Muscle layer of colon (tissue), 2 donors: ENCODE data around the gene CLCN2.

Experiments
- H3K27ac ChIP-seq: one replicate; pipeline ENCODE4 v1.7.0; 2013; ENCODE audit warnings: low read depth, mild to moderate bottlenecking, low read length, moderate library complexity
- H3K27me3 ChIP-seq, 2 donors: one replicate each; pipeline ENCODE4 v1.7.0; 2013; ENCODE audit warnings: low read length in 2 of 2, mild to moderate bottlenecking in 2 of 2; ENCODE audit not compliant: insufficient read depth in 2 of 2, control insufficient read depth in 1 of 2
- H3K36me3 ChIP-seq: one replicate; pipeline ENCODE4 v1.7.0; 2013; ENCODE audit warnings: mild to moderate bottlenecking, low read length; ENCODE audit not compliant: insufficient read depth
- H3K4me1 ChIP-seq: one replicate; pipeline ENCODE4 v1.7.0; 2013; ENCODE audit warnings: mild to moderate bottlenecking, low read length; ENCODE audit not compliant: insufficient read depth
- H3K4me3 ChIP-seq, 2 donors: one replicate each; pipeline ENCODE4 v1.7.0; 2013; ENCODE audit warnings: low read length in 2 of 2, low read depth in 1 of 2, mild to moderate bottlenecking in 1 of 2, moderate library complexity in 1 of 2
- H3K9ac ChIP-seq: one replicate; pipeline ENCODE4 v1.7.0; 2013; ENCODE audit warnings: low read length
- H3K9me3 ChIP-seq: one replicate; pipeline ENCODE4 v1.7.0; 2013; ENCODE audit warnings: mild to moderate bottlenecking, low read length
- donor health status: abdominal sarcoma.
- donor health status: Adenocarcinoma of cecum.

CLCN2 gene

GRCh38 chr3:184379358-184380184 is 18.2 kb upstream of the CLCN2 start, which contains the start of gene CHRD:
Gene CHRD (plus strand): TSS chr3:184380054. CDS start chr3:184380319, 265 bp downstream.
- Histone ChIP-seq H3K9me3 (no peaks in the 10 kb centered on the region), H3K4me3 (peak within 1 kb of the TSS; percentile 41 to 50), H3K27me3 (peaks cover 12 to 33% of the 10 kb centered on the region in 2 donors), H3K4me1 (peaks cover 17% of the 10 kb centered on the region), H3K27ac (peak within 1 kb of the TSS; percentile 35), H3K9ac (no peak within 1 kb of the TSS), H3K36me3 (no peaks in the 10 kb centered on the region)

- H3K4me3 ChIP-seq, result no peak overlapping the region
- no peaks in the 10 kb centered on the region for H3K36me3 ChIP-seq
- no peak overlapping the region for H3K9ac ChIP-seq
- H3K9me3 ChIP-seq, result no peaks in the 10 kb centered on the region
- H3K27me3 ChIP-seq, result peaks cover 12 to 33% of the 10 kb centered on the region in 2 donors
- peak overlapping the region; percentile 35 for H3K27ac ChIP-seq
- peaks cover 17% of the 10 kb centered on the region for H3K4me1 ChIP-seq
These were observed 17.4 kb upstream of the CLCN2 start for GRCh38 chr3:184378651-184379357.

- Histone ChIP-seq H3K27ac (peak within 1 kb of the TSS; percentile 35), H3K9ac (no peak within 1 kb of the TSS), H3K9me3 (no peaks in the 10 kb centered on the region), H3K36me3 (no peaks in the 10 kb centered on the region), H3K27me3 (peaks cover 12 to 33% of the 10 kb centered on the region in 2 donors), H3K4me1 (peaks cover 17% of the 10 kb centered on the region), H3K4me3 (no peak within 1 kb of the TSS)
These were observed 16.6 kb upstream of the CLCN2 start, which contains the start of gene THPO for GRCh38 chr3:184377882-184378445. Gene THPO (minus strand): TSS chr3:184378207. CDS start chr3:184376259, 1,948 bp downstream.

GRCh38 chr3:184377374-184377773 is 16.0 kb upstream of the CLCN2 start:
- peaks cover 12 to 32% of the 10 kb centered on the region in 2 donors for H3K27me3 ChIP-seq
- no peaks in the 10 kb centered on the region for H3K36me3 ChIP-seq
- H3K9me3 ChIP-seq, result no peaks in the 10 kb centered on the region
- H3K27ac ChIP-seq, result no peak overlapping the region
- no peak overlapping the region for H3K4me3 ChIP-seq
- H3K9ac ChIP-seq, result no peak overlapping the region
- H3K4me1 ChIP-seq, result peaks cover 17% of the 10 kb centered on the region

GRCh38 chr3:184375747-184376461 is 14.5 kb upstream of the CLCN2 start:
- no peak overlapping the region for H3K4me3 ChIP-seq
- no peak overlapping the region for H3K27ac ChIP-seq
- no peaks in the 10 kb centered on the region for H3K36me3 ChIP-seq
- H3K27me3 ChIP-seq, result peaks cover 12 to 19% of the 10 kb centered on the region in 2 donors
- peaks cover 17% of the 10 kb centered on the region for H3K4me1 ChIP-seq
- H3K9me3 ChIP-seq, result no peaks in the 10 kb centered on the region
- no peak overlapping the region for H3K9ac ChIP-seq

- H3K4me3 ChIP-seq, result no peak overlapping the region
- no peaks in the 10 kb centered on the region for H3K9me3 ChIP-seq
- peaks cover 9% of the 10 kb centered on the region for H3K36me3 ChIP-seq
- peaks cover 6% of the 10 kb centered on the region for H3K4me1 ChIP-seq
- peaks cover 2 to 4% of the 10 kb centered on the region in 2 donors for H3K27me3 ChIP-seq
- no peak overlapping the region for H3K27ac ChIP-seq
- no peak overlapping the region for H3K9ac ChIP-seq
These were observed 12.0 kb upstream of the CLCN2 start for GRCh38 chr3:184373422-184373821.

- Histone ChIP-seq H3K27ac (no peak overlapping the region), H3K4me1 (peaks cover 5% of the 10 kb centered on the region), H3K27me3 (peaks cover 0 to 2% of the 10 kb centered on the region in 2 donors), H3K9me3 (no peaks in the 10 kb centered on the region), H3K9ac (no peak overlapping the region), H3K4me3 (no peak overlapping the region), H3K36me3 (peaks cover 14% of the 10 kb centered on the region)
These were observed 11.5 kb upstream of the CLCN2 start for GRCh38 chr3:184372911-184373310.

- no peaks in the 10 kb centered on the region for H3K27me3 ChIP-seq
- H3K4me1 ChIP-seq, result no peaks in the 10 kb centered on the region
- no peak overlapping the region for H3K4me3 ChIP-seq
- no peak overlapping the region for H3K27ac ChIP-seq
- H3K9me3 ChIP-seq, result no peaks in the 10 kb centered on the region
- peaks cover 17% of the 10 kb centered on the region for H3K36me3 ChIP-seq
- no peak overlapping the region for H3K9ac ChIP-seq
These were observed 11.0 kb upstream of the CLCN2 start for GRCh38 chr3:184372296-184372821.

GRCh38 chr3:184371570-184372018 is 10.2 kb upstream of the CLCN2 start:
- H3K27me3 ChIP-seq, result no peaks in the 10 kb centered on the region
- H3K27ac ChIP-seq, result no peak overlapping the region
- H3K9me3 ChIP-seq, result no peaks in the 10 kb centered on the region
- peaks cover 25% of the 10 kb centered on the region for H3K36me3 ChIP-seq
- no peaks in the 10 kb centered on the region for H3K4me1 ChIP-seq
- H3K4me3 ChIP-seq, result no peak overlapping the region
- no peak overlapping the region for H3K9ac ChIP-seq

- H3K27me3 ChIP-seq, result no peaks in the 10 kb centered on the region
- H3K4me1 ChIP-seq, result peaks cover 9% of the 10 kb centered on the region
- H3K9ac ChIP-seq, result no peak overlapping the region
- no peak overlapping the region for H3K27ac ChIP-seq
- H3K9me3 ChIP-seq, result no peaks in the 10 kb centered on the region
- H3K36me3 ChIP-seq, result peaks cover 26% of the 10 kb centered on the region
- H3K4me3 ChIP-seq, result no peak overlapping the region
These were observed 7.3 kb upstream of the CLCN2 start for GRCh38 chr3:184368586-184369183.
